IPS-18a (cell line): ENCODE data around the gene CCDC85A.

Source experiments
- H3K27ac ChIP-seq: one replicate; pipeline ENCODE4 v1.5.1; 2013; ENCODE audit warnings: low read length
- H3K27me3 ChIP-seq: one replicate; pipeline ENCODE4 v1.6.1; 2013; ENCODE audit warnings: mild to moderate bottlenecking, low read length; ENCODE audit not compliant: control insufficient read depth, insufficient read depth
- H3K36me3 ChIP-seq: one replicate; pipeline ENCODE4 v1.6.1; 2013; ENCODE audit warnings: low read depth, low read length; ENCODE audit not compliant: control insufficient read depth
- H3K4me1 ChIP-seq: one replicate; pipeline ENCODE4 v1.6.1; 2013; ENCODE audit warnings: low read depth, low read length; ENCODE audit not compliant: control insufficient read depth
- H3K4me3 ChIP-seq: one replicate; pipeline ENCODE4 v1.5.1; 2013; ENCODE audit warnings: low read length
- H3K9ac ChIP-seq: one replicate; pipeline ENCODE4 v1.6.1; 2013; ENCODE audit warnings: mild to moderate bottlenecking, low read length, moderate library complexity
- H3K9me3 ChIP-seq: one replicate; pipeline ENCODE4 v1.6.1; 2013; ENCODE audit warnings: low read depth, low read length; ENCODE audit not compliant: control insufficient read depth

Gene CCDC85A

GRCh38 chr2:56170988-56171387, 12.8 kb upstream of the CCDC85A start:
- Histone ChIP-seq H3K36me3 (no peaks in the 10 kb centered on the region), H3K4me3 (no peak overlapping the region), H3K27ac (no peak overlapping the region)

GRCh38 chr2:56175779-56176178, 8.0 kb upstream of the CCDC85A start:
- peaks cover 57% of the 10 kb centered on the region for H3K27me3 ChIP-seq
- H3K36me3 ChIP-seq: no peaks in the 10 kb centered on the region

More at GRCh38 chr2:56170988-56171387, 12.8 kb upstream of the CCDC85A start:
- peaks cover 10% of the 10 kb centered on the region for H3K27me3 ChIP-seq
- H3K9me3 ChIP-seq: no peaks in the 10 kb centered on the region
- no peaks in the 10 kb centered on the region for H3K4me1 ChIP-seq
- H3K9ac ChIP-seq: no peak overlapping the region

GRCh38 chr2:56177420-56178220, 6.2 kb upstream of the CCDC85A start:
- Histone ChIP-seq H3K4me3 (no peak overlapping the region), H3K9ac (no peak overlapping the region), H3K27ac (no peak overlapping the region), H3K27me3 (peaks cover 75% of the 10 kb centered on the region), H3K9me3 (no peaks in the 10 kb centered on the region), H3K36me3 (no peaks in the 10 kb centered on the region), H3K4me1 (peaks cover 1% of the 10 kb centered on the region)

More at GRCh38 chr2:56175779-56176178, 8.0 kb upstream of the CCDC85A start:
- Histone ChIP-seq H3K27ac (no peak overlapping the region), H3K9ac (no peak overlapping the region), H3K4me1 (no peaks in the 10 kb centered on the region), H3K4me3 (no peak overlapping the region), H3K9me3 (no peaks in the 10 kb centered on the region)

- Histone ChIP-seq H3K9me3 (no peaks in the 10 kb centered on the region), H3K27me3 (peaks cover 99% of the 10 kb centered on the region), H3K36me3 (no peaks in the 10 kb centered on the region), H3K9ac (no peak overlapping the region), H3K4me3 (no peak overlapping the region), H3K4me1 (peaks cover 5% of the 10 kb centered on the region), H3K27ac (no peak overlapping the region)
Measured at GRCh38 chr2:56179931-56180330, 3.9 kb upstream of the CCDC85A start.

DNA sequence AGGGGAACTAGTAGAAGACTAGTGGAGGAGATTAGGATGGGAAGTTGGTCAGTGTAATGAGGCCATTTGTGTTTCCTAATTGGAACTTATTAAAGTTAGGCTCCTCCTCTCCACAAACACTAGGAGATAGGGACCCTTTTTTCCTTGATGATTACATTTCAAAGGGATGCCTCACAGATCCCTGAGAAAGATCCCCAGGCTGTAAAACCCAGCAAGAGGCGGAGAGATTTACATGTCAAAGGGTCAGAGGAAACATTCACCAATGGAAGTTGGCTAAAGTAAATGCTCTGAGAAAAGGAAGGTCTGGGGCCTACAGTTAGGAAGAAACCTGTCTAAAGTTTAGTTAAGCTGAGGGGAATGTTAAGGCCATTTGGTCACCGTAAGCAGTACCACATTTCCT, 1.4 kb upstream of the CCDC85A start:
- H3K9me3 ChIP-seq: no peaks in the 10 kb centered on the region
- peaks cover 18% of the 10 kb centered on the region for H3K4me1 ChIP-seq
- peaks cover 100% of the 10 kb centered on the region for H3K27me3 ChIP-seq
- H3K4me3 ChIP-seq: no peak overlapping the region
- H3K36me3 ChIP-seq: no peaks in the 10 kb centered on the region
- no peak overlapping the region for H3K9ac ChIP-seq
- H3K27ac ChIP-seq: no peak overlapping the region

DNA sequence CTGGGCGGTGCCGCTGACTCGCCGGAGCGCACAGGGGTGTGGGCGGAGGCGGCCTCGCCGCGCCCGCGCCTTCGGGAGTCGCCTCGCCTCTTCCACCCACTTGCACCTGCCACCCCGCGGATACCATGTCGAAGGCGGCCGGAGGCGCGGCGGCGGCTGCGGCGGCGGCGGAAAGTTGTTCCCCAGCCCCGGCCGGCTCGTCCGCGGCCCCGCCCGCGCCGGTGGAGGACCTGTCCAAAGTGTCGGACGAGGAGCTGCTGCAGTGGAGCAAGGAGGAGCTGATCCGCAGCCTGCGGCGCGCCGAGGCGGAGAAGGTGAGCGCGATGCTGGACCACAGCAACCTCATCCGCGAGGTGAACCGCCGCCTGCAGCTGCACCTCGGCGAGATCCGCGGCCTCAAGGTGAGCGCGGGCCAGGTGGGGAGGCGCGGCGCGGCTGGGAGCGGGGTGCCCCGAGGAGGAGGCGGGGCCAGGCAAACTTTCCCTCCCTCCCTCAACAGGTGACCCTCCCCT, 766 bp downstream of the CCDC85A start:
- H3K9ac ChIP-seq: no peak overlapping the region

DNA sequence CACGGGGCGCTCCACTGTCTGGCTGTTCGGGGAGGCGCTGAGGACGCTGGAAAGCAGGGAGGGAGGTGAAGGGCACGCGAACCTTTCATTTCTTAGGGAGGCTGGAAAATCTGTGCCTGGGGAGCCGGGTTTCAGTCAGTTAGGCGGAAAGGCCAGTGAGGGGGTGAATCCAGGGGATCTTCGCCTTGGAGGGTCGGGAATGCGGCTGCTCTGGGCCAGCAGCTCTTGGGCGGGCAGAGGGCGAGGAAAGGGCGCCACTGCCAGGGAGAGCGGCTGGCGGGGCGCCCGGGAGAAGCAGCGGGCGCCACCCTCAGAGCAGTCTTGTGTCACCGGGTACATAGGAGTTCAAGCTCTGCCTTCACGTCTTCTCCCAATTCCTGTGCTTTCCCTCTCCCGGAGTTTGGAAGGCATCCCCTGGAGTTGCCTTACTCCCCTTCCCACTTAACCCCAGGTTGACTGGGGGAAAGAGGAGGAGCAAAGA, 1.4 kb downstream of the CCDC85A start:
- Histone ChIP-seq H3K27me3 (peaks cover 100% of the 10 kb centered on the region), H3K36me3 (no peaks in the 10 kb centered on the region), H3K4me1 (peaks cover 18% of the 10 kb centered on the region), H3K27ac (no peak overlapping the region), H3K4me3 (peak overlapping the region; percentile 62), H3K9me3 (no peaks in the 10 kb centered on the region), H3K9ac (no peak overlapping the region)

More for the DNA sequence above, 766 bp downstream of the CCDC85A start:
- Histone ChIP-seq H3K4me3 (peak overlapping the region; percentile 62), H3K4me1 (peaks cover 18% of the 10 kb centered on the region), H3K27ac (no peak overlapping the region), H3K36me3 (no peaks in the 10 kb centered on the region), H3K27me3 (peaks cover 100% of the 10 kb centered on the region), H3K9me3 (no peaks in the 10 kb centered on the region)

GRCh38 chr2:56185582-56186046, 1.8 kb downstream of the CCDC85A start:
- H3K27ac ChIP-seq: no peak overlapping the region
- H3K27me3 ChIP-seq: peaks cover 100% of the 10 kb centered on the region
- no peaks in the 10 kb centered on the region for H3K9me3 ChIP-seq
- no peak overlapping the region for H3K9ac ChIP-seq
- H3K4me3 ChIP-seq: peak overlapping the region; percentile 62
- H3K36me3 ChIP-seq: no peaks in the 10 kb centered on the region
- H3K4me1 ChIP-seq: peaks cover 18% of the 10 kb centered on the region

- no peaks in the 10 kb centered on the region for H3K4me1 ChIP-seq
- H3K36me3 ChIP-seq: no peaks in the 10 kb centered on the region
- H3K27ac ChIP-seq: no peak overlapping the region
- H3K27me3 ChIP-seq: peaks cover 49% of the 10 kb centered on the region
- no peaks in the 10 kb centered on the region for H3K9me3 ChIP-seq
- H3K4me3 ChIP-seq: no peak overlapping the region
- no peak overlapping the region for H3K9ac ChIP-seq
Measured at GRCh38 chr2:56191617-56192016, 7.8 kb downstream of the CCDC85A start.

DNA sequence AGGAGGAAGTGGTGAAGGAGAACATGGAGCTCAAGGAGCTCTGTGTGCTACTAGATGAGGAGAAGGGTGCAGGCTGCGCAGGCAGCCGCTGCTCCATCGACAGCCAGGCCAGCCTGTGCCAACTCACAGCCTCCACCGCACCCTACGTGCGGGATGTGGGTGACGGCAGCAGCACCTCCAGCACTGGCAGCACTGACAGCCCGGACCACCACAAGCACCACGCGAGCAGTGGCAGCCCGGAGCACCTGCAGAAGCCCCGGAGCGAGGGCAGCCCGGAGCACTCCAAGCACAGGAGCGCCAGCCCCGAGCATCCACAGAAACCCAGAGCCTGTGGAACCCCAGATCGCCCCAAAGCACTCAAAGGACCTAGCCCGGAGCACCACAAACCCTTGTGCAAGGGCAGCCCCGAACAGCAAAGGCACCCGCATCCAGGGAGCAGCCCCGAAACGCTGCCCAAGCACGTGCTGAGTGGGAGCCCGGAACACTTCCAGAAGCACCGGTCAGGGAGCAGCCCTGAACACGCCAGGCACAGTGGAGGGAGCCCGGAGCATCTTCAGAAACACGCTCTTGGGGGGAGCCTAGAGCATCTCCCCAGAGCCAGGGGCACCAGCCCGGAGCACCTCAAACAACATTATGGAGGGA, 9.0 kb downstream of the CCDC85A start:
- no peaks in the 10 kb centered on the region for H3K9me3 ChIP-seq
- no peak overlapping the region for H3K27ac ChIP-seq
- H3K36me3 ChIP-seq: no peaks in the 10 kb centered on the region
- H3K4me3 ChIP-seq: no peak overlapping the region
- H3K9ac ChIP-seq: no peak overlapping the region
- H3K4me1 ChIP-seq: no peaks in the 10 kb centered on the region
- peaks cover 37% of the 10 kb centered on the region for H3K27me3 ChIP-seq

DNA sequence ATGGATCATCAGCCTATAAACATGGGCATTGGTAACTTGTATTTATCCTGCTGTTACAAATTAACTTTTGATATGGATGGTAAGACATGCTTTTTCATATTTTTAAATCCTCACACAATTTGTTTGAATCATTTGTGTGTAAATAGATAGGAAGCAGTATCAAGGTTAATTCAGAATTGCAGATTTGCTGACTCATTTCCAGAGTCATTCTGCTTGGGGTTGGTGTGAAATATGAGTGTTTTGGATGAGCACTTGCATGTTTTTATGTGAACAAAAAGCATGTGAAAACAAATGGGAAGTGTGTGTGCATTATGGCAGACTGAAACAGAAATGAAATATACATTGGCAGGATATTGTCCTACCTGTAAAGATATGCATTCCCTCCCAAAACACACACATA, 11.8 kb downstream of the CCDC85A start:
- Histone ChIP-seq H3K4me1 (no peaks in the 10 kb centered on the region), H3K36me3 (no peaks in the 10 kb centered on the region), H3K27ac (no peak overlapping the region), H3K27me3 (peaks cover 10% of the 10 kb centered on the region), H3K4me3 (no peak overlapping the region), H3K9ac (no peak overlapping the region), H3K9me3 (no peaks in the 10 kb centered on the region)
